NCI-H446 treated with DMSO at 0.1 percent for 48 hours (cell line): ENCODE measurements around the gene PDCD7.
"Not testable (repeated sequence)": the region's sequence is repeated elsewhere in the genome, so short reads cannot be mapped to it uniquely, and the experiment has no call there.

Source experiments
- DNase-seq: peaks from one replicate; lab custom pipeline; 2025; lab: John Stamatoyannopoulos, UW

Gene PDCD7

GRCh38 chr15:65074946-65075345 is 58.7 kb downstream of the PDCD7 start:
- not testable (repeated sequence) for DNase-seq

GRCh38 chr15:65072617-65073016 is 61.0 kb downstream of the PDCD7 start:
- no peak for DNase-seq

GRCh38 chr15:65072027-65072426 is 61.6 kb downstream of the PDCD7 start:
- no peak for DNase-seq

DNA sequence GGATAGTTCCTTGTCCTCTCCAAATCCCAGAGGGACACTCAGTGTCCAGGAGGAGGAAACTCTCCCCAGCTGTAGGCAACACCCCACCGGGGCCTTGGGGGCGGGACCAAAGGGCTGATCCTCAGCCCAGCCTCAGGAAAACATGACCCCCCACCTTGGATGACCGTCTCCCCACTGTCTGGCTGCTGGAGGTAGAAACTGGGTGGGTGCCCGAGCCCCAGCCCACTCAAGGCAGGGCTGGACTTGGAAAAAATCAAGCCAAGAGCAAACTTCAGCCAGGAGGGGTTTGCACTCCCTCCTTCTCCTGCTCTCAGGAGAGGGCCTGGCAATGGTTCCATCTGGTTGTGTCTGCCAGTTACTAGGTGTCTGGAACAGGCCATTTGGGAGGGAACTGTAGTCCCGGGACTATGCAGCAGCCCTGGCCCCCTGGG is 62.2 kb downstream of the PDCD7 start:
- no peak for DNase-seq

DNA sequence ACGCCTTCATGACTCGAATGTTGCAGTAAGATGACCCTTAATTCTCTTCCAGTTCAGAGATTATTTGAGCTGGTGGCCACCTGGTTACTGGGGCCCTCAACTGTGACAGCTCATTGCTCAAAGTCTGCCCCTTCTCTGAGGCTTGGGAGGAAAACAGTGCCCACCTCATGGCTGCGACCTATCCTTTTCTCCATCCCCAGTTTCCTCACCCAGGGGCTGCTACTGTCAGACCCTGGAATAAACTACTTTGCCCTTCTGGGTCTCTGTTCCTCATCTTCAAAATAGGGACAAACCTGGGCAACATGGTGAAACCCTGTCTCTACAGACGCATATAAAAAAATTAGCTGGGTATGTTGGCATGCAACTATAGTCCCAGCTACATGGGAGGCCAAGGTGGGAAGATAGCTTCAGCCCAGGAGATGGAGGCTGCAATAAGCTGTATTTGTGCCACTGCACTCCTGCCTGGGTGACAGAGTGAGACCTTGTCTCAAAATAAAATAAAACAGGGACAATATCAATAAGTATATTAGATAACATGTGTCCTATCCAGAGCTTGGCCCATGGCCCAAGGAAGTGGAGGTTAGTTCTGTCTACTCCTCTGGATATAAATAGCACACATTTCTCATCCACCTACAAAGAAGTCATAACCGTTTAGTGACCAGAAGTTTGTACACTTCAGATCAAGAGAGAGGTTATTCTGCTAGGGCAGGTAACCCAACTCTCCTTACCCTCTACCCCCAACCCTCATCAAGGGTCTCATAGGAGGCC is 63.6 kb downstream of the PDCD7 start:
- no peak for DNase-seq

GRCh38 chr15:65069179-65069578 is 64.4 kb downstream of the PDCD7 start:
- no peak for DNase-seq

DNA sequence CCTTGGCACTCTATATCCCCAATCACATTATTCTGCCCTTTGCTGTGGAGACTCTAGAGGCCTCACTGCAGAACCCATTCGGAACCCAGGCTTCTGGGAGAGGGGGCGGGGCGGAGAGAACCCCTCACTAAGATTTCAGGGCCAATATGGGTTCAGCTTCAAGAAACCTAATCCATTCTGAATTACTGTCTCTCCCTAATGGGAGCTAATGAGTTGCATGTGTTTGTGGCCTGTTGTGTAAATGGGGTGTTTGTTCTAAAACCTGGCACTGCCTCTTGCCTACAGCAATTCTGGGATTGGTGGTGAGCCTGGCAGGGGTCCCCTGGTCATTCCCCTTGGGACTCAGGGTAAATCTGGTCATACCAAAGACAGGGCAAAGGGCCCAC is 65.2 kb downstream of the PDCD7 start:
- no peak for DNase-seq

- DNase-seq: no peak
Measured at GRCh38 chr15:65067645-65068402, 65.8 kb downstream of the PDCD7 start, which contains the start of gene RASL12. TSS of gene RASL12 (minus strand) at chr15:65067991. CDS start at chr15:65067835, 156 bp downstream.
